Loucy (cell line): ENCODE measurements around the gene TMEM167B.

Source experiments
- EZH2phosphoT487 ChIP-seq: fragments of 200-600 bp; IDR thresholded peaks from 2 replicates; pipeline ENCODE4 v1.6.1; 2018; ENCODE audit warnings: antibody characterized with exemption, mild to moderate bottlenecking, moderate library complexity, borderline replicate concordance
- TF ChIP-seq, protein P1 (sequence below): fragments of 200-600 bp; sonication (generic); conservative IDR thresholded peaks from 2 replicates; pipeline ENCODE4 v1.5.1; 2014; ENCODE audit warnings: mild to moderate bottlenecking, antibody characterized with exemption, low read length

DNA sequence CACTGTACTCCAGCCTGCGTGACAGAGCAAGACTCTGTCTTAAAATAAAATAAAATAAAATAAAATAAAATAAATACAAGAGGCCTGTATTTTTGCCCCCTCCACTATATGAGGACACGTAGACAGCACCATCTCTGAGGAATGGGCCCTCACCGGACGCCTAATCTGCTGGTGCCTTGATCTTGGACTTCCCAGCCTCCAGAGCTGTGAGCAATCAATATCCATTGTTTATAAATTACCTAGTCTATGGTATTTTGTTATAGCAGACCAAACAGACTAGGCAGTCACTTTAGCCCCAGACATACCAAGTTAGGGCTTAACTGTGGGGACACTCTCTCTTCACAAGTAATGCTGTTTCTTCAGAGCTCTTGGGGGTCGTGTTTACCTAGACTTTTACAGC lies 29.8 kb downstream of the TMEM167B start:
- TF ChIP-seq, protein P1, sequence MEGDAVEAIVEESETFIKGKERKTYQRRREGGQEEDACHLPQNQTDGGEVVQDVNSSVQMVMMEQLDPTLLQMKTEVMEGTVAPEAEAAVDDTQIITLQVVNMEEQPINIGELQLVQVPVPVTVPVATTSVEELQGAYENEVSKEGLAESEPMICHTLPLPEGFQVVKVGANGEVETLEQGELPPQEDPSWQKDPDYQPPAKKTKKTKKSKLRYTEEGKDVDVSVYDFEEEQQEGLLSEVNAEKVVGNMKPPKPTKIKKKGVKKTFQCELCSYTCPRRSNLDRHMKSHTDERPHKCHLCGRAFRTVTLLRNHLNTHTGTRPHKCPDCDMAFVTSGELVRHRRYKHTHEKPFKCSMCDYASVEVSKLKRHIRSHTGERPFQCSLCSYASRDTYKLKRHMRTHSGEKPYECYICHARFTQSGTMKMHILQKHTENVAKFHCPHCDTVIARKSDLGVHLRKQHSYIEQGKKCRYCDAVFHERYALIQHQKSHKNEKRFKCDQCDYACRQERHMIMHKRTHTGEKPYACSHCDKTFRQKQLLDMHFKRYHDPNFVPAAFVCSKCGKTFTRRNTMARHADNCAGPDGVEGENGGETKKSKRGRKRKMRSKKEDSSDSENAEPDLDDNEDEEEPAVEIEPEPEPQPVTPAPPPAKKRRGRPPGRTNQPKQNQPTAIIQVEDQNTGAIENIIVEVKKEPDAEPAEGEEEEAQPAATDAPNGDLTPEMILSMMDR = no peak
- TF ChIP-seq EZH2phosphoT487 = no peak
